ENCODE results near the gene DNM2.

Gene DNM2

DNA sequence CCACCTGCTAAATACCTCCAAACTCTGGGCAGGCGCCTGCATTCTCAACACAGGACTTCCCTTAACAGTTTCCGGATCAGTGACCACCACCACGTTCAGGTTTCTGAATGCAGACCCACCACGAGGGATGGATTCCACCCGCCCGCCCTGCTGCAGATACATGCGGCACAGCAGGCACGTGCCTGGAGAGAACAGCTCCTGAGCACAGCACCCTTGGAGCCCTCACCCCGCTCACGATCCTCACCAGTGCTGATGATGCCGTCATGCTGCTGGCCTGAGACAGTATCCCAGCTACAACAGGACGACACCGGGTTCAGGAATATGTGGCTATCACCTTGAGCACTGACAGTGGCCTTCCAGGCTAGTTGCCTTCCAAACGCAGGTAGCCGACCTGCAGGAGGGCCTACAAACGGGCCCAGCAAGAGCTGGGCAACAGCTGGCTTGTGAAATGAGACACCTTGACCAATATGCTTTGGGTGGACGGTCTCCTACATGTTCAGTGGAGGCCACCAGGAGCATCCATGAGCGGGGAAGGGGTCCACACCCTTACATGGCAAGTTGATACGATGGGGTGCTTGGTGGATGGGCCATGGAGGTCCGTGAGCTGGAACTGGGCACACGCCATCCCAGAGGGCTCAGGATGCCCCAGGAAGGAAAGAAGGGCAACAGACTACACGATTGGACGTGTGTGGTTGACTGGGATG, 26.5 kb upstream of the DNM2 start:
- no peak for DNase-seq

DNA sequence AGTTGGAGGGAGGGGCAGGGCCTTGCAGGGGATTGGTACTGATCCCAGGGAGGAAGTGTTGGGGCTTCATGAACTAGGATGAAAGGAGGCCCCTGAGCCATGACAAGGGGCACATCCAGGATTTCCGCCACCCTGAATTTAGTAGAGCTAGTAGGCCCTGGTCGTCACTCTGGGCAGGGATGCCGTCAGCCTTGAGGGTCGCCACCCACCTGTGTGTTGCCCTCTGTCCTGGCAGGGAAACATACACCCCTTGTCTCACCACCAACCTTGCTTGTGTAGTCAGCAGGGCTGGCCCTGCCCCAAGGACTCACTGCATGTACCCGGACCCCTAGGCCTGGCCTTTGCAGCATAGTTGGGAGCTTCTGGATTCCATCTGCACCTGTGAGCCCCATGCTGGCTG, 26.0 kb upstream of the DNM2 start:
- DNase-seq, result no peak

DNA sequence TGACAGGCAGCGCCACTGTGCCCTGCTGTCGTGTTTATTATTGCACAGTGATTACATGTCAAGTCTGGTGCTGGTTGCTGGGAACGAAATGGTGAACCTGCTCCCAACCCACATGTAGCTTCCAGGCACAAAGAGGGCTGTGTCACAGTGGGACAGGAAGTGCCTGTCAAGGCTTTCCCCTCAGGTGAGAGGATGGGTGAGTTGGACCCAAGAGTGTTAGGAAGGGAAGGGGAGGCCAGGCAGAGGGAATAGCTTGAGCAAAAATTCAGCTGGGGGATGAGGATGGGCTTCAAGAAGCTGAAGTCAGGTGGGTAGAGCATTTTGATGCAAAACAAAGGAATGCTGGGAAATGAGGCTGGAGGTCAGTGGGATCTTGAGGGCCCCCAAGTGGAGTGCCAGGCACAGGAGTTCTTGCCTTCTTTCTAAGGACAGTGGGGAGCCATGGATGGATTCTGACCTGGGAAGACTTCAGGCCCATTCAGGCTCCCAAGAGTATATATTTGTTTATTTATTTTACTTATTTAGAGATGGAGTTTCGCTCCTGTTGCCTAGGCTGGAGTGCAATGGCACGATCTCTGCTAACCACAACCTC, 25.1 kb upstream of the DNM2 start:
- no peak for DNase-seq

DNA sequence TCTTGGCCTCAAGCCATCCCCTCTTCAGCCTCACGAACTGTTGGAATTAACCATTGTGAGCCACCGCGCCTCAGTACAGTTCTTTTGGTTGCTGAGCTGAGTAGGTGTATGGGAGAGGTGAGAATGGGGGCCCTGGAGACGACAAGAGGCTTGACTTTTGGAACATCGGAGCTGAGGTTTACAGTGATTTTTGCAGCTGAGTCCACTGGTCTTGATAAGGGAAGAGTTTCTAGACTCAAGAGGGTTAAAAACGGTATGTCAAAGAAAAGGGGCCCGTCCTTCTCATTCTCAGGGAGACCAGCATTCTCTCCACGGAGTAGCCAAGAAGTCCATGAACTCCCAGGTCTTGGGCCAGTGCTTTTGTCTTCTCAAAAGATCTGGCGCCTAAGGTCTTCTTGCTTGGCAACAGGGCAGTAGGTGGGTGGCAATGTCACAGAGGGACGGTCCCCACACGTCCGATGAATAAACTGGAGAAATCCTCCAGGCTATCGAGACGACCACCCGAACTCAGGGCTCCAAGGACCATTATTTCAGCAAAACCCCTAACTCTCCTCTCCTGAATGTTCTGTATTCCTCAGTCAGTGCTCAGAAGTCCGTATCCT, 23.1 kb upstream of the DNM2 start:
- DNase-seq, result peak; percentile 26

DNA sequence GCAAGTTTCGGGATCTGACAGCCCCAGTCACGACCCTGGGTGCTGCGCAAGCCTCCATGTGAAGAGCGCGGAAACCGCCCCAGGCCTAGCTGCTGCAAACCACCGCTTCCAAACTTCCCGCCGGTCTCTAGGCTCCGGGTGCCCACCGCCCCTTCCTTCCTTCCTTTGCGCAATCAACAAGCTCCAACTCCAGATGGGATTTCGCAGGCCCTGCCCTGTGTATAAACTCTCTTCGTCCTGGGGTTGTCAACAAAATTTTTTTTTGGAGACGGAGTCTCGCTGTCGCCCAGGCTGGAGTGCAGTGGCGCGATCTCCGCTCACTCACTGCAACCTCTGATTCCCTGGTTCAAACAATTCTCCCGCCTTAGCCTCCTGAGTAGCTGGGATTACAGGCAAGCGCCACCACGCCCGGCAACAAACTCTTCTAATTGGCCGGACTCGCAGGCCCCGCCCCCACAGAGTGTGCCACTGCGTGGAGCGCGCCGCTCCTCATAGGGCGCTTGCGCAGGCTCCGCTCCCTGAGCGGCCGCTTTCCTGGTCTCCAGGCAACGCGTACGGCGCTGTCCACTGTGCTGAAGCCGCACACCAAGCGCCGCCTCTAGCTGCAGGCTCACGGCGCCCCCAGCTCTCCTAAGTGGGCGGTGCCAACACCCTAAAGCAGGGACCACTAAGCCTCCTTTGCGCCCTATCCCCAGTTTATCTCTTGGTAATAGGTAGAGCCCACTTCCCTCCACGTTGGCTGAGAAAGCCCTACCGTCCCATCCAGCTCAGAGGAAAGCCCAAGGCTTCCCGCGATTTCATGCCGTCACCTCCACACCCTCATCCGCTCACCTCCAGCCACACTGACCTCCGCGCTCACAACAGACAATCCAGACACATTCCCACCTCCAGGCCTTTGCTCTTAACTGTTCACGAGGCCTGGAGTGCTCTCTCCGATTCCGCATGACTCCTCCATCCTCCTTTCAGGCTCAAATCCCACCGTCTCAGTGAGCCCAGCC, 22.2 kb upstream of the DNM2 start:
- peak; percentile 97 for DNase-seq

DNA sequence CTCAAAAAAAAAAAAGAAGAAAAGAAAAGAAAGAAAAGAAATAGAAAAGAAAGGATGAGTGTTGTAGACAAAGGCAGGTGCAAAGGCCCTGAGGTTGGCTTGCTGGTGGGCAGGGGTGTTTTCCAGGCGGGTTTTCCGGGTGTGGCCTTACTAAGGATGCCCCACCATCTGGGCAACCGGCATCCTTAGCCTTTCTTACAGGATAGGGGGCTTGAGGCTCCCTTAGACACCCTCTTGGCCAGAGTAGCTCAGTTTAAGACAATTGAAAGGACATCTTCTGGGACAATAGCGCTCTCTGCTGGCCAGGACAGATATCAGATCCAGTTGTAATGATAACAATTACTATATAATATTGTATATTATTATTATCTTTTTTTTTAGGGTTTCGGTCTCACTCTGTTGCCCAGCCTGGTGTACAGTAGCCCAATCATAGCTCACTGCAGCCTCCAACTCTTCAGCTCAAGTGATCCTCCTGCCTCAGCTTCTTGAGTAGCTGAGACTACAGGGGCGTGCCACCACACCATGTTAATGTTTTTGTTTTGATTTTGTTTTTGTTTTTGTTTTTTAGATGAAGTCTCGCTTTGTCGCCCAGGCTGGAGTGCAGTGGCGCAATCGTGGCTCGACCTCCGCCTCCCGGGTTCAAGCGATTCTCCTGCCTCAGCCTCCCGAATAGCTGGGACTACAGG, 18.1 kb upstream of the DNM2 start:
- peak; percentile 85 for DNase-seq

DNA sequence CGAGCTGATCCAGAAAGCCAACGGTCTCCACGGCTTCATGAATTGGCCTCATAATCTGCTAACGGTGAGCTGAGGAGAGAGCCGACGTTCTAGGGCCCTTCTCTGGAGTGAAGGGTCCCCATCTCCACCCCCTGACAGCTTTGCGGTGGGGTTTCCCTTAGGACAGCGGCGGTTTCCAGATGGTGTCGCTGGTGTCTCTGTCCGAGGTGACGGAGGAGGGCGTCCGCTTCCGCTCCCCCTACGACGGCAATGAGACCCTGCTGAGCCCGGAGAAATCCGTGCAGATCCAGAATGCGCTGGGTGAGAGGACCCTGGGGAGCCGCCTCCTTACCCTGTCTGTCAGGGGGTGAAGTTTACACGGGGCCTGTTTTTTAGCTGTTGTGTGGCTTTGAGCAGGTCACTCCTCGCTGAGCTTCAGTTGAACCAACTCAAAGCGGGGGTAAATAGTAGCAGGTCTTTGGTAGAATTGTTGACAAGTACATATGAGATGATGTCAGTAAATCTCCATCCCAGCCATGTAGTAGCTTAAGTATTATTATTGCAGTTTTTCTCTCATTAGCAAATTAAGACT, 15.8 kb upstream of the DNM2 start:
- DNase-seq, result peak; percentile 55

DNA sequence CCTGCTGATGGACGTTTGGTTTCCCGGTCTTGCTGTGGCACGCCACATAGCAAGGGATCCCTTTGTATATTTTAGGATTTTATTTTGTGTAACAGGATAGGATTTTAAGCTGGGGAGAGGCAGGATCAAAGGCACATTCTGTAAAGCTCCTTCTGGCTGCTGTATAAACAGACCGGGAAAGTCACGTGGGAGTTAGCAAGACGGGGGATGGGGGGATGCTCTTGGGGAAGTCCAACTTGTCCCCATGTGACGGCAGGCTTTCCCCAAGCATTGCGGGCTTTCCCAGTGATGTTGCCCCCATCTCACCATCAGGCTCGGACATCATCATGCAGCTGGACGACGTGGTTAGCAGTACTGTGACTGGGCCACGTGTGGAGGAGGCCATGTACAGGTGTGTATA, 10.9 kb upstream of the DNM2 start:
- no peak for DNase-seq

DNA sequence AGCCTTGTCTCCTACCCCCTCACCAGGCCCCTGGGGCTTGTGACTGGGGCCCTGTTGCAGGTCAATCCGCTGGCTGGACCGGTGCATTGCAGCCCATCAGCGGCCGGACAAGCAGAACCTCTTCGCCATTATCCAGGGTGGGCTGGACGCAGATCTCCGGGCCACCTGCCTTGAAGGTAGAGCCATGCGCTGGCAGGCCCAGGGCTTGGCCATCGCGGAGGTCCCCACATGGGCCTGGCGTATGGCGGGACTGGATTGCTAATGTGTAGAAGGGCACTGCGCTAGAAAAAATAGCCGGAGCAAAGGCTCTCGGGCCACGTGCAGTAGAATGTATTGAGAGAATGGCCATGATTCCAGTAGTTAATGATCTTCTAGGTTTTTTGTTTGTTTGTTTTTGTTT, 10.4 kb upstream of the DNM2 start:
- no peak for DNase-seq

DNA sequence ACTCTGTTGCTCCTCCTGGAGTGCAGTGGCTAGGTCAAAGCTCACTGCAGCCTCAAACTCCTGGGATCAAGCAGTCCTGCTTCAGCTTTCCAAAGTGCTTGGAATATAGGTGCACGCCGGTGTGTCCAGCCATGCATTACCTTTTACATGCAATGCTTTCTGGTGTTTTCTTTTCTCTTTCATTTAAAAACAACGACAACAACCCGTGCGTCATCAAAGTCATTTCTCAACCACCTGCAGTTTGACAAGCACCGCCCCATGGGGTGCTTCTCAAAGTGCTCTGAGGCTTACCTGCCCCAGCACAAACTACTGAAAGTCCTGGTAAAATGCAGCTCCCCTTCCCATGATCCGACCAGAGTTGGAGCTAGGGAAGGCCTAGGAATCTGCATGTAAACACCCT, 9.6 kb upstream of the DNM2 start:
- DNase-seq, result no peak

DNA sequence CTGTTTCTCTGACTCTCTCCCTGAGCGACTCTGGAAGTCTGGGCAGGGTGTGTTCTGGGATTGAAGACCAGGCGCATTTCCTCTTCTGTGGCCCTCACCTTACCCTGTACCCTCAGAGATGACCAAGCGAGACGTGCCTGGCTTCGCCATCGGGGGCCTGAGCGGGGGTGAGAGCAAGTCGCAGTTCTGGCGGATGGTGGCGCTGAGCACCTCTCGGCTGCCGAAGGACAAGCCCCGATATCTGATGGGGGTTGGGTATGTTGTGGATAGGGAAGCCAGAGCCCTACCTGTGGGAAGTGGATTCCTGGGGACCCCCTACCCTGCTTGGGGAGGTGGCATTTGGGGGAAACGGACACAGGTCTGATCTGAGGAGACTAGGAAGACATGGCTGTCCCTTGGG, 5.8 kb upstream of the DNM2 start:
- DNase-seq, result no peak

DNA sequence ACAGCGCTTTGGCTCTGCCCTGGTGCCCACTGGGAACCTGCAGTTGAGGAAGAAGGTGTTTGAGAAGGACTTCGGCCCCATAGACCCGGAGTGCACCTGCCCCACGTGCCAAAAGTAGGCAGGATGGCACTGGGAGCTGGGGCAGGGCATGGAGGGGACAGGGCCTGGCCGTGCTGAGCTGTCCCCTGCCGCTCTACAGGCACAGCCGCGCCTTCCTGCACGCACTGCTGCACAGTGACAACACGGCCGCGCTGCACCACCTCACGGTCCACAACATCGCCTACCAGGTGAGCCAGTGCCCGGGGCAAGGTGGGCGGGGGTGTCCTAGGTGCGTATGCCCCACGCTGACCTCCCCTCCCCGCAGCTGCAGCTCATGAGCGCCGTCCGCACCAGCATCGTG, 5.1 kb upstream of the DNM2 start:
- no peak for DNase-seq

DNA sequence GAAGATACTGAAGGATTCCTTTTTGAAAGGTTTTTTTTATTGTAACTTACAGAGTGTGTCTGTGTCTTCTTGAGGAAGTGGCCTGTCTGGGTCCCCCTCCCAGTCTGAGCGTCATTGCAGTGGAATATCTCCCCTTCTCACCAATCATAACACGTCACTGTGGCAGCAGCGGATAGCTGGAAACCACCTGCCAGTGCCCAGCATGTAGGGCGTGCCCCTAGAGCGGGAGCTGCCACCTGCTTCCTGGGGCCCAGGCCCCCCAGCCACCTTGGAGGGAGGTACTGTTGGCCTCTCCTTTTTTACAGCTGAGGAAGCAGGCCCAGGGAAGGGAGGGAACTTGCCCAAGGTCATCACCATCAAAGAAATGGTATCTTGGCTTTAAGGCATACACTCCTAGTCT, 4.6 kb upstream of the DNM2 start:
- DNase-seq, result no peak

DNA sequence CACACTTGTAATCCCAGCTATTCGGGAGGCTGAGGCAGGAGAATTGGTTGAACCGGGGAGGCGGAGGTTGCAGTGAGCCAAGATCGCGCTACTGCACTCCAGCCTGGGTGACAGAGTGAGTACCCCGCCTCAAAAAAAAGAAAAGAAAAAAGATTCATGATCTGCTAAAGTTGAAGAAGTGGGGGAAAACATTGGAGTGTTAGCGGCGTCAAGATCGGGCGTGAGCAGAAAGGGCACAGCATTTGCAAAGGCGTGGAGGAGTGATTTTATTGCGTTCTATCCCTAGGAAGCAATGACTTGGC, 874 bp upstream of the DNM2 start:
- DNase-seq, result no peak

DNA sequence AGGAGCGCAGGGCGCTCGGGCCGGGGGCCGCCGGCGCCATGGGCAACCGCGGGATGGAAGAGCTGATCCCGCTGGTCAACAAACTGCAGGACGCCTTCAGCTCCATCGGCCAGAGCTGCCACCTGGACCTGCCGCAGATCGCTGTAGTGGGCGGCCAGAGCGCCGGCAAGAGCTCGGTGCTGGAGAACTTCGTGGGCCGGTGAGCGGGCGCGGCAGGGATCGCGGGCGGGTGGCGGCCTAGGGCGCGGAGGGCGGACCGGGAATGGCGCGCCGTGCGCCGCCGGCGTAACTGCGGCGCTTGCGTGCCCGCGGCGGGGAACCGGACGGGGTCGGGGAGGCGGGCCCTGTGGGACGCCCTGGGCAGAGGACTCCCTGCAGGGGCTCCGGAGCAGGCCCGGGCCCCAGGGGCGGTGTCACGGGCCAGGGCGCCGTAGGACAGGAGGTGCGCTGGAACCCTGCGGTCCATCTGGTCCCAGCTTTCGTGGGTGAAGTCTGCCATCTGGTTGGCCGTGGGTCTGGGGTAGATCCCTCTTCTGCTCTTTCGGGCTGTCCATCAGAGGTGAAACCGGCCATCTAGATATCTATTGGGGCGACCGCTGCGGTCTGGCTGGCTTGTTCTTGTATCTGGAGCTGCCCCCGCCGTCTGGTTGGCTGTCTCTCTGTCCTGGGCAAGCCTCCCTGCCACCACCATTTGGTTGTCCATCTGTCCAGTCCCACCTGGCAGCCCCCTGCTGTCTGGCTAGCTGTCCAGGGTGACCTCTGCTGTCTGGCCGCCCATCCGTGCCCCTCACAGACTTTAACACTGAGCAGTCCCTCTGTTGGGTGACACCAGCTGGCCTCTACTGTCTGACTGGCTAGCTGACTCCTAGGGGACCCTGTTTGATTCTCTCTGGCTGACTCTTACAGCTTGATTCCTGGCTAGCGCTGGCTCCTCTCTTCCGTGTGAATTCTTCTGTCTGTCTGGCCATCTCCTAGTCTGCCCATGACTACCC, 622 bp downstream of the DNM2 start:
- peak; percentile 33 for DNase-seq

DNA sequence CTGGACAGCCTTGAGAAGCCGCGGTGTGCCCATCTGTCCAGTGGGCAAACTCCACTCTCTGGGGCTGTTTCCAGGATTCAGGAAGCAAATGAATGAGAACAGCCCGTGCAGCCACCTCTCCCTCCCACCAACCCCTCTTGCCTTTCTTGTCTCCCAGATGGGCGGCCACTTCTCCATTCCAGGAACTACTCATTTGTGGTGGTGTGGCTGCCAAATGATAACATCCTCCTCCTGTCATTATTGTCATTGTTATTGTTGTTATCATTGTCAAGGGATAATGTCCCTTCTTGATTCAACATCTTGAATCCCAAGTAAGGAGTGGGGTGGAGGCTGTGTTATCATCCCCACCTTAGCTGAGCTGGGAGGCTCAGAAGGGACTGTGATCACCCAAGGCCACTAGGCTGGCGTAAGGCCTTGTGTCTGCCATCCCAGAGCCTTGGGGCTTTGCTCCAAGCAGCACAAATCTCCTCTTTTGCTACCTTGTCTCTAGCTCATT, 1.6 kb downstream of the DNM2 start:
- peak; percentile 97 for DNase-seq

DNA sequence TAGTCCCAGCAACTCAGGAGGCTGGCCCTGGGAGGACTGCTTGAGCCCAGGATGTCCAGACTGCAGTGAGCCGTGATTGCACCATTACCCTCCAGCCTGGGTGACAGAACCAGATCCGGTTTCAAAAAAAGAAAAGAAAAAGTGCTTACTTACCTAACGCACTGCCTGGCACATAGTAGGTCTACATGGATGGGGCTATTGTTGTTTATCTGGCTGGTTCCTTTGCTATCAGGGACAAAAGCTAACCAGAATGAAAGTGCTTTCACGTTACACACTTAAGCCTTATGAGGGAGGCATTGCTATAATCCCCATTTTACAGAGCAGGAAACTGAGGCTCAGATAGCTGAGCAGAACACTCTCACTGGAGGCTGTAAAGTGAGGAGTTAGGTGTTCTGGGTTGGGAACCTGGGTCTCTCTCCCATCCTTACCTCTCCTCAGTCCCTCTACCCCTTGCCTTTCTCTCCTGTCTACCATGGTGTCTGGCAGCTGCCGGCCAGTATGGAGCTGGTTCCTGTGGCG, 2.8 kb downstream of the DNM2 start:
- no peak for DNase-seq

DNA sequence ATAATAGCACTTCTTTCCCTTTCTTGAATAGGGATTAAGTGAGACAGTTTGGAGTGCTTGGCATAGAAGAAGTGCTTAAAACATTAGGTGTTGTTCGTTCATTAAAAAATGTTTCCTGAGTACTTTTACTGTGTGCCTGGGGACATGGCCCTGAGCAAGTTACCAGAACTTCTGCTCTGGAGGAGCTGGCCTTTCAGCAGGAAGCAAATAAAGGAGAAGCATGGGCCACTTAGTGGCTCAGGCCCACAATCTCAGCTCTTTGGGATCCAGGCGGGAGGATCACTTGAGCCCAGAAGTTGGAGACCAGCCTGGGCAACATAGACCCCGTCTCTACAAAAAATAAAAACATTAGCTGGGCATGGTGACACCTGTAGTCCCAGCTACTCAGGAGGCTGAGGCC, 5.7 kb downstream of the DNM2 start:
- DNase-seq, result no peak

DNA sequence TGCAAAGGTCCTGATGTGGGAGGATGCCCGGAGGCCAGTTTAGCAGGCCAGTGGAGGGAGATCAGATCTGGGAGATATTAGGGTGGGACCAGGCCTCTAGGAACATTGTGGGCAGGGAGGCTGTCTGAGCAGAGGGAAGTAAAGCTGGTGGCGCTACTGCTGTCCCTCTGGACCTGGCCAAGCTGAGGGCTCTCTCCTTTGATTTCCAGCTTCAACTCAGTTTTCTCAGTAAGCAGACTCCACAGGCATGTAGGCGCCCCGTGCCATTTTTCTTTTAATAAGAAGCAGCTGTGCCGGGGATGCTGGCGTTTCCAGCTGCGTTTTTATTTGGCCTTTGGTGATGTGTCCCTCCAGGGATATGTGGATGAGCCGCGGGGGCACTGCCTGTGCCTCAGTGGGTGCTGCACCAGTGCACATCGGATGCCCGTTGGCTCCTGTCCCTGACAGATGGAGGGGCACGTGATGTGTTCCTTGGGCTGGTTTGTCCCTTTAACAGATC, 6.7 kb downstream of the DNM2 start:
- DNase-seq, result no peak

DNA sequence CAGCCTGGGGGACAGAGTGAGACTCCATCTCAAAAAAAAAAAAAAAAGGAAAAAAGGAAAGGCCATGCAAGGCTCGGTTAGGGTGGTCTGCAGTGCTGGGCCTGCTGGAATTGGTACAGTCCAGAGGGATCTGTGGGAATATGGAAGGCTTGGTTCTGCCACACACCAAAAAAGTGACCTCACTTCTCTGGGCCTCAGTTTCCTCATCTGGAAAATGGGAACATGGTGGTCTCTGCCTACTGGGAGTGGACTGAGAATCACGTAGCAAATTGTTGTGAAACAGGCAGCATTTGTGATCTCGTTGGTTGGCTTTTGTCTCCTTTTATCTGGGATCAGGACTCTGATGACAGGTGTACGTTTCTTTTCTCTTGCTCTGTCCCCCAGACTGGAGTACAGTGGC, 7.5 kb downstream of the DNM2 start:
- DNase-seq, result no peak

DNA sequence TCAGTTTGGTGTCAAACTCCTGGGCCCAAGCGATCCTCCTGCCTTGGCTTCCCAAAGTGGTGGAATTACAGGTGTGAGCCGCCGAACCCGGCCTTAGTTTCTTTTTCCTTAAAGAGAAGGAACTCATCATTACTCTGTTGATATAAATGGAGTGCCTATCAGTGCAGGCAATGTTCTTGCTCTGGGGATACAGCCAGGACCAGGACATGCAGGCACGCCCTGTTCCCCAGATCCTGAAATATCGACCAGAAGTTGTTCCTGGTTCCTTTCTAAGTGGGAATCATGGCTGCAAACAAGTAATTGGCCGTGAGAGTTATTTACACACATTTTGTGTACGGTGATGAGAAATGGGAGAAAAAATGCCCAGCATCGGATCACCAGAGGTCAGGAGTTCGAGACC, 8.4 kb downstream of the DNM2 start:
- no peak for DNase-seq
